SK-N-SH treated with all-trans-retinoic acid at 6 μM for 48 hours (cell line): Measurements from ENCODE around the gene ONECUT3.

ENCODE experiments used
- PPARA ChIP-seq: fragments of 250-450 bp; sonication (Bioruptor Pico); IDR thresholded peaks from 2 replicates; pipeline ENCODE4 v1.5.0; 2020; ENCODE audit warnings: mild to moderate bottlenecking, borderline replicate concordance
- RARB ChIP-seq: fragments of 250-450 bp; sonication (Bioruptor Pico); IDR thresholded peaks from 2 replicates; pipeline ENCODE4 v1.8.0; 2021; ENCODE audit warnings: mild to moderate bottlenecking, moderate library complexity
- TOX ChIP-seq: fragments of 250-450 bp; sonication (Bioruptor Pico); IDR thresholded peaks from 2 replicates; pipeline ENCODE4 v1.8.0; 2021; ENCODE audit warnings: mild to moderate bottlenecking, moderate library complexity, borderline replicate concordance
- ZC3H10 ChIP-seq: fragments of 250-450 bp; sonication (Bioruptor Pico); IDR thresholded peaks from 2 replicates; pipeline ENCODE4 v1.5.1; 2021; ENCODE audit warnings: mild to moderate bottlenecking, moderate library complexity
- TF ChIP-seq, protein P1 (sequence below): fragments of 250-450 bp; sonication (Bioruptor Pico); IDR thresholded peaks from 2 replicates; pipeline ENCODE4 v1.8.0; 2020; ENCODE audit warnings: mild to moderate bottlenecking, moderate library complexity, borderline replicate concordance

DNA sequence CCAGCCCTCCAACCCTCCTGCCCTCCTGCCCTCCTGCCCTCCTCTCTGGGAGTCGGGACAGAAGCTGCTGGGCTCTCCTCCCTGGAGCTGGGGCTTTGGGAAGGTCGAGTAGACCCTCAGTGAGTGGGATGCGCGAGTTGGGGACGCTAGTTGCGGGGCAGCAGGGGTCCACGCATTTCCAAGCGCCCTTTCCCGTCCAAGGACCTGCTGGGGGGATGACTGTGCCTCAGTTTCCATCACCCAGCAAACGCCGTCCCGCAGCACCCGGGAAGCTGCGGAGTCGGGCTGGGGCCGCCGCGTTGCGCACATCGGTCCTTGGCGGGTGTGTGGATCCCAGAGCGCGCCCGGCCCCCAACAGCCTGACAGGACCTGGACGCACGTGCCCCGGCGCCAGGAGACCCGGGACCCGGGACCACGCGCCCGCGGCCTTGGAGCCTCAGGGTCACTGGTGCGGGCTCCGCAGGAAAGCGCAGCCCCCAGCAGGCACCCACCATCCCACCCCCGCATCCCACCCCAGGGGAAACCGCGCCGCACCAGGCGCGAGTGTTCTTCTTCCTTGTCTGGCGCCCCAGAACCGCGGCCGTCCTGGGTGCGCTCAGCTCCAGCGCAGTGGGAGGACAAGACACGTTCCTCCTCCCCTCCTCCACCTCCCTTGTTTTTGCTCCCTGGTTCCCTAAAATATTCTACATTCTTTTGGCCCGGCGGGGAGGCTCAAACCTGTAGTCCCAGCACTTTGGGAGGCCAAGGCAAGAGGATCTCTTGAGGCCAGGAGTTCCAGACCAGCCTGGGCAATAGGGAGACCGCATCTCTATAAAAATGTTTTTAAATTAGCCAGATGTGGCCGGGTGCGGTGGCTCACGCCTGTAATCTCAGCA is 9.2 kb downstream of the ONECUT3 start:
- TF ChIP-seq, protein P1, sequence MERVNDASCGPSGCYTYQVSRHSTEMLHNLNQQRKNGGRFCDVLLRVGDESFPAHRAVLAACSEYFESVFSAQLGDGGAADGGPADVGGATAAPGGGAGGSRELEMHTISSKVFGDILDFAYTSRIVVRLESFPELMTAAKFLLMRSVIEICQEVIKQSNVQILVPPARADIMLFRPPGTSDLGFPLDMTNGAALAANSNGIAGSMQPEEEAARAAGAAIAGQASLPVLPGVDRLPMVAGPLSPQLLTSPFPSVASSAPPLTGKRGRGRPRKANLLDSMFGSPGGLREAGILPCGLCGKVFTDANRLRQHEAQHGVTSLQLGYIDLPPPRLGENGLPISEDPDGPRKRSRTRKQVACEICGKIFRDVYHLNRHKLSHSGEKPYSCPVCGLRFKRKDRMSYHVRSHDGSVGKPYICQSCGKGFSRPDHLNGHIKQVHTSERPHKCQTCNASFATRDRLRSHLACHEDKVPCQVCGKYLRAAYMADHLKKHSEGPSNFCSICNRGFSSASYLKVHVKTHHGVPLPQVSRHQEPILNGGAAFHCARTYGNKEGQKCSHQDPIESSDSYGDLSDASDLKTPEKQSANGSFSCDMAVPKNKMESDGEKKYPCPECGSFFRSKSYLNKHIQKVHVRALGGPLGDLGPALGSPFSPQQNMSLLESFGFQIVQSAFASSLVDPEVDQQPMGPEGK (CRISPR knock-in tag): no peak
- no peak for TF ChIP-seq PPARA (CRISPR knock-in tag)
- TF ChIP-seq RARB: no peak
- no peak for TF ChIP-seq TOX
- TF ChIP-seq ZC3H10 (CRISPR knock-in tag): no peak
